H9 (cell line): ENCODE measurements around the gene RDM1. TPM values are rescaled to one million over a fixed set of nuclear protein-coding genes. Genes with fewer than 3 reads are reported as not detected.

Experiments
- DNase-seq: peaks from one replicate; pipeline ENCODE4 v3.0.0-alpha.2; 2017
- H2AFZ ChIP-seq: one replicate; pipeline ENCODE4 v1.6.1; 2013; ENCODE audit warnings: mild to moderate bottlenecking, low read length, control low read depth, moderate library complexity
- H2AK5ac ChIP-seq: 2 replicates; pipeline ENCODE4 v1.6.1; 2013; ENCODE audit warnings: low read length, control low read depth, mixed read lengths; ENCODE audit not compliant: insufficient read length
- H2BK120ac ChIP-seq: one replicate; pipeline ENCODE4 v1.6.1; 2013; ENCODE audit warnings: low read depth, mild to moderate bottlenecking, low read length, control low read depth, inconsistent platforms; ENCODE audit not compliant: poor library complexity, severe bottlenecking
- H2BK12ac ChIP-seq: 2 replicates; pipeline ENCODE4 v1.6.1; 2013; ENCODE audit warnings: low read length, control low read depth, mixed read lengths, low read depth; ENCODE audit not compliant: insufficient read length
- H2BK15ac ChIP-seq: 2 replicates; pipeline ENCODE4 v1.6.1; 2013; ENCODE audit warnings: low read depth, low read length, control low read depth
- H2BK20ac ChIP-seq: one replicate; pipeline ENCODE4 v1.6.1; 2013; ENCODE audit warnings: low read depth, mild to moderate bottlenecking, low read length, control low read depth, inconsistent platforms; ENCODE audit not compliant: poor library complexity, severe bottlenecking
- H2BK5ac ChIP-seq: 2 replicates; pipeline ENCODE4 v1.6.1; 2013; ENCODE audit warnings: low read length, control low read depth, mixed read lengths; ENCODE audit not compliant: insufficient read length
- H3K14ac ChIP-seq: 2 replicates; pipeline ENCODE4 v1.6.1; 2013; ENCODE audit warnings: low read length, control low read depth; ENCODE audit not compliant: insufficient read depth
- H3K18ac ChIP-seq: 2 replicates; pipeline ENCODE4 v1.6.1; 2013; ENCODE audit warnings: low read depth, mild to moderate bottlenecking, mixed read lengths, low read length, control low read depth; ENCODE audit not compliant: insufficient read length
- H3K23ac ChIP-seq: 2 replicates; pipeline ENCODE4 v1.6.1; 2013; ENCODE audit warnings: low read length, control low read depth, mixed read lengths, low read depth; ENCODE audit not compliant: insufficient read length
- H3K23me2 ChIP-seq: 2 replicates; pipeline ENCODE4 v1.6.1; 2013; ENCODE audit warnings: low read depth, mild to moderate bottlenecking, mixed read lengths, low read length, control low read depth; ENCODE audit not compliant: insufficient read length, poor library complexity, severe bottlenecking
- H3K27ac ChIP-seq: 2 replicates; pipeline ENCODE4 v1.5.1; 2013; ENCODE audit warnings: low read length, control low read depth, mixed read lengths, low read depth; ENCODE audit not compliant: insufficient read length
- H3K27me3 ChIP-seq: 2 replicates; pipeline ENCODE4 v1.6.1; 2013; ENCODE audit warnings: low read length, control low read depth, inconsistent platforms; ENCODE audit not compliant: insufficient read depth
- H3K4ac ChIP-seq: 2 replicates; pipeline ENCODE4 v1.6.1; 2013; ENCODE audit warnings: low read depth, mild to moderate bottlenecking, control low read depth, inconsistent platforms, low read length, moderate library complexity
- H3K4me1 ChIP-seq: 2 replicates; pipeline ENCODE4 v1.6.1; 2013; ENCODE audit warnings: low read length, control low read depth, inconsistent platforms; ENCODE audit not compliant: insufficient read depth
- H3K4me2 ChIP-seq: 2 replicates; pipeline ENCODE4 v1.6.1; 2013; ENCODE audit warnings: low read length, control low read depth, mixed read lengths; ENCODE audit not compliant: insufficient read length, insufficient read depth
- H3K56ac ChIP-seq: 2 replicates; pipeline ENCODE4 v1.6.1; 2013; ENCODE audit warnings: low read depth, mild to moderate bottlenecking, mixed read lengths, low read length, control low read depth; ENCODE audit not compliant: insufficient read length
- H3K79me1 ChIP-seq: 2 replicates; pipeline ENCODE4 v1.6.1; 2013; ENCODE audit warnings: low read depth, mild to moderate bottlenecking, moderate library complexity, low read length, control low read depth, inconsistent platforms; ENCODE audit not compliant: insufficient read depth, poor library complexity, severe bottlenecking
- H3K79me2 ChIP-seq: 2 replicates; pipeline ENCODE4 v1.6.1; 2013; ENCODE audit warnings: low read length, control low read depth, inconsistent platforms; ENCODE audit not compliant: insufficient read depth
- H3K9ac ChIP-seq: 2 replicates; pipeline ENCODE4 v1.6.1; 2013; ENCODE audit warnings: low read length, control low read depth, mixed read lengths; ENCODE audit not compliant: insufficient read length; ENCODE audit errors: extremely low read depth
- H3K9me3 ChIP-seq: one replicate; pipeline ENCODE4 v1.6.1; 2013; ENCODE audit warnings: low read depth, low read length, inconsistent platforms; ENCODE audit not compliant: control insufficient read depth
- H3T11ph ChIP-seq: one replicate; pipeline ENCODE4 v1.6.1; 2013; ENCODE audit warnings: mild to moderate bottlenecking, low read length, control low read depth, inconsistent platforms
- H4K20me1 ChIP-seq: one replicate; pipeline ENCODE4 v1.6.1; 2013; ENCODE audit not compliant: control insufficient read depth, insufficient read length, insufficient read depth
- H4K5ac ChIP-seq: 2 replicates; pipeline ENCODE4 v1.6.1; 2013; ENCODE audit warnings: low read depth, mild to moderate bottlenecking, mixed read lengths, low read length, control low read depth; ENCODE audit not compliant: insufficient read length
- H4K8ac ChIP-seq: replicated peaks from 2 replicates; pipeline ENCODE4 v1.6.1; 2013; ENCODE audit warnings: low read length, control low read depth, mixed read lengths, low read depth; ENCODE audit not compliant: insufficient read length
- H4K91ac ChIP-seq: 2 replicates; pipeline ENCODE4 v1.6.1; 2013; ENCODE audit warnings: low read depth, mild to moderate bottlenecking, moderate library complexity, mixed read lengths, low read length, control low read depth; ENCODE audit not compliant: insufficient read length
- H3K27ac Mint-ChIP-seq, 3 experiments: 2 replicates in 2 of 3; 3 replicates in 1 of 3; pipeline ENCODE4 v1.8.0; 2020 to 2021; ENCODE audit warnings: mixed read lengths in 3 of 3, mild to moderate bottlenecking in 1 of 3, moderate library complexity in 1 of 3
- H3K27me3 Mint-ChIP-seq: 2 replicates; pipeline ENCODE4 v1.8.0; 2021; ENCODE audit warnings: low read depth, mild to moderate bottlenecking, moderate library complexity, mixed read lengths
- H3K36me3 Mint-ChIP-seq, 3 experiments: 2 replicates in 2 of 3; 3 replicates in 1 of 3; pipeline ENCODE4 v1.8.0; 2020 to 2021; ENCODE audit warnings: low read depth in 3 of 3, mixed read lengths in 3 of 3; ENCODE audit not compliant: insufficient read depth in 1 of 3
- H3K4me1 Mint-ChIP-seq, 2 experiments: 2 replicates each; pipeline ENCODE4 v1.8.0; 2020; ENCODE audit warnings: mixed read lengths in 2 of 2
- H3K4me3 Mint-ChIP-seq, 2 experiments: 2 replicates in 1 of 2; 3 replicates in 1 of 2; pipeline ENCODE4 v1.8.0; 2020 to 2021; ENCODE audit warnings: mild to moderate bottlenecking in 2 of 2, mixed read lengths in 2 of 2, moderate library complexity in 1 of 2
- H3K9me3 Mint-ChIP-seq, 2 experiments: 2 replicates in 1 of 2; 3 replicates in 1 of 2; pipeline ENCODE4 v1.8.0; 2020; ENCODE audit warnings: mild to moderate bottlenecking in 2 of 2, mixed read lengths in 2 of 2, moderate library complexity in 1 of 2
- WGBS: extraction: QIAGEN DNeasy Blood & Tissue Kit; methylation state at CpG from one replicate; pipeline ENCODE4 v1.1.7; 2013; ENCODE audit warnings: missing lambda C conversion rate, low lambda C conversion rate, mixed read lengths; ENCODE audit not compliant: insufficient read length; ENCODE audit errors: extremely low coverage; 5-methylcytosine and 5-hydroxymethylcytosine counted together
- total RNA-seq: library from RNA; stranded (reverse); gene quantifications from 2 replicates; pipeline ENCODE4 v1.2.1, GENCODE V29; 2021
- TF ChIP-seq, protein P1 (sequence below): fragments of 200-600 bp; sonication (generic); conservative IDR thresholded peaks from 3 replicates; pipeline ENCODE4 v1.8.0; 2021; ENCODE audit warnings: antibody characterized with exemption, mild to moderate bottlenecking

RDM1 gene
- total RNA-seq, 1 experiment from 2014 or later: 9.0 TPM

DNA sequence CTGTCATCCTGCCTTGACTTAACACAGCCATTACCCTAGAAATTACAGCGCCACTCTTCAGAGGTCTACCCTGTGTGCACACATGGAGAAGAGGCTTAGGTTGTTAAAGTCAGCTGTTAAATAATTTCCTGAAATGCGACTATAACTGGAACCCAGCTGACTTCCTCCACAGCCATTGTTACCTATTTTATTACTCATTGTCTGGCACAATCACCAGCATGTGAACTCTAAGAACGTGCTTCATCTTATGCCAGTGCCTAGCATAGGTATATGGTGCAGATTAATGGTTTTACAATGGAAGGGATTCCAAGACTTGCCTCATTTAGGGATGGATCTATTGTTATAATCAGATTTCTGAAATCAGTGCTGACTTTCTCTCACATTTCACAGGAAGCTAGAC lies 11.9 kb downstream of the RDM1 start:
- no CpG with 5 or more reads among the region's 3 CpGs for WGBS
- H4K20me1 ChIP-seq: no peaks in the 10 kb centered on the region
- H3K27me3 Mint-ChIP-seq: peaks cover 7% of the 10 kb centered on the region
- no peak overlapping the region for H4K91ac ChIP-seq
- no peak overlapping the region for H2BK5ac ChIP-seq
- H3K14ac ChIP-seq: no peak overlapping the region
- H3K9me3 ChIP-seq: no peaks in the 10 kb centered on the region
- no peak for DNase-seq
- H3K27me3 ChIP-seq: no peaks in the 10 kb centered on the region
- no peak overlapping the region for H3T11ph ChIP-seq
- no peak overlapping the region for H3K27ac Mint-ChIP-seq
- H2BK120ac ChIP-seq: no peak overlapping the region
- no peak overlapping the region for H3K56ac ChIP-seq
- H4K8ac ChIP-seq: no peak overlapping the region
- no peak overlapping the region for H3K18ac ChIP-seq
- H3K9ac ChIP-seq: no peak overlapping the region
- H3K23ac ChIP-seq: no peak overlapping the region
- H3K36me3 Mint-ChIP-seq: peaks cover 3 to 35% (median 28%) of the 10 kb centered on the region in 3 experiments
- no peaks in the 10 kb centered on the region for H3K79me2 ChIP-seq
- no peak overlapping the region for H4K5ac ChIP-seq
- TF ChIP-seq, protein P1, sequence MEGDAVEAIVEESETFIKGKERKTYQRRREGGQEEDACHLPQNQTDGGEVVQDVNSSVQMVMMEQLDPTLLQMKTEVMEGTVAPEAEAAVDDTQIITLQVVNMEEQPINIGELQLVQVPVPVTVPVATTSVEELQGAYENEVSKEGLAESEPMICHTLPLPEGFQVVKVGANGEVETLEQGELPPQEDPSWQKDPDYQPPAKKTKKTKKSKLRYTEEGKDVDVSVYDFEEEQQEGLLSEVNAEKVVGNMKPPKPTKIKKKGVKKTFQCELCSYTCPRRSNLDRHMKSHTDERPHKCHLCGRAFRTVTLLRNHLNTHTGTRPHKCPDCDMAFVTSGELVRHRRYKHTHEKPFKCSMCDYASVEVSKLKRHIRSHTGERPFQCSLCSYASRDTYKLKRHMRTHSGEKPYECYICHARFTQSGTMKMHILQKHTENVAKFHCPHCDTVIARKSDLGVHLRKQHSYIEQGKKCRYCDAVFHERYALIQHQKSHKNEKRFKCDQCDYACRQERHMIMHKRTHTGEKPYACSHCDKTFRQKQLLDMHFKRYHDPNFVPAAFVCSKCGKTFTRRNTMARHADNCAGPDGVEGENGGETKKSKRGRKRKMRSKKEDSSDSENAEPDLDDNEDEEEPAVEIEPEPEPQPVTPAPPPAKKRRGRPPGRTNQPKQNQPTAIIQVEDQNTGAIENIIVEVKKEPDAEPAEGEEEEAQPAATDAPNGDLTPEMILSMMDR: no peak
- H3K27ac ChIP-seq: no peak overlapping the region
- no peak overlapping the region for H2BK20ac ChIP-seq
- peaks cover 8 to 35% of the 10 kb centered on the region in 2 experiments for H3K9me3 Mint-ChIP-seq
- H3K4ac ChIP-seq: no peak overlapping the region
- H3K23me2 ChIP-seq: no peaks in the 10 kb centered on the region
- no peaks in the 10 kb centered on the region for H3K4me1 ChIP-seq
- no peak overlapping the region for H2BK12ac ChIP-seq
- H2AFZ ChIP-seq: no peak overlapping the region
- H3K4me3 Mint-ChIP-seq: no peak overlapping the region
- H3K4me2 ChIP-seq: no peak overlapping the region
- H2AK5ac ChIP-seq: no peak overlapping the region
- no peak overlapping the region for H2BK15ac ChIP-seq
- no peaks in the 10 kb centered on the region for H3K79me1 ChIP-seq
- peaks cover 4 to 6% of the 10 kb centered on the region in 2 experiments for H3K4me1 Mint-ChIP-seq
